ENCODE measurements around the gene C1orf159.
A peak's percentile ranks its signal among the peaks of the same experiment; 100 is the strongest.

C1orf159 gene

GRCh38 chr1:1043921-1044320, 72.0 kb downstream of the C1orf159 start:
- no peak overlapping the region for H3K9ac ChIP-seq (ENCODE audit: low read depth, low read length)

DNA sequence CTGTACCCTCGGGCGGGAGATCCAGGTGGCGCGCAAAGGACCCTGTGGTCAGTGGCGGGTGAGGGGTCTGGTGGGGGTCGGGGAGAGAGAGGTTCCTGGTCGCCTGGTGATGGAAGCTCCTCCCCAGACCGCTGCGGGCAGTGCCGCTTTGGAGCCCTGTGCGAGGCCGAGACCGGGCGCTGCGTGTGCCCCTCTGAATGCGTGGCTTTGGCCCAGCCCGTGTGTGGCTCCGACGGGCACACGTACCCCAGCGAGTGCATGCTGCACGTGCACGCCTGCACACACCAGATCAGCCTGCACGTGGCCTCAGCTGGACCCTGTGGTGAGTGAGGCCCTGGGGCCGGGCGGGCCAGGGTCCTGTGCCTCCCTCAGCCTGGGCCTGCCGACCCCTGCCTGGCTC, 72.5 kb downstream of the C1orf159 start:
- Histone ChIP-seq H3K4me1 (ENCODE audit: control insufficient read depth, insufficient read depth, low read length) (no peaks in the 10 kb centered on the region), H3K9ac (ENCODE audit: low read depth, low read length) (no peak overlapping the region), H3K4me3 (ENCODE audit: low read depth, low read length) (no peak overlapping the region), H3K9me3 (ENCODE audit: control insufficient read depth, insufficient read depth, low read length) (no peaks in the 10 kb centered on the region), H3K36me3 (ENCODE audit: control insufficient read depth, insufficient read depth, low read length) (peaks cover 61% of the 10 kb centered on the region), H3K27me3 (ENCODE audit: control insufficient read depth, insufficient read depth, low read length) (peaks cover 7% of the 10 kb centered on the region)

More at GRCh38 chr1:1043921-1044320, 72.0 kb downstream of the C1orf159 start:
- Histone ChIP-seq H3K4me3 (ENCODE audit: low read depth, low read length) (no peak overlapping the region), H3K36me3 (ENCODE audit: control insufficient read depth, insufficient read depth, low read length) (peaks cover 61% of the 10 kb centered on the region), H3K4me1 (ENCODE audit: control insufficient read depth, insufficient read depth, low read length) (no peaks in the 10 kb centered on the region), H3K27me3 (ENCODE audit: control insufficient read depth, insufficient read depth, low read length) (peaks cover 2% of the 10 kb centered on the region), H3K9me3 (ENCODE audit: control insufficient read depth, insufficient read depth, low read length) (no peaks in the 10 kb centered on the region)

- Histone ChIP-seq H3K9ac (ENCODE audit: low read depth, low read length) (no peak overlapping the region), H3K36me3 (ENCODE audit: control insufficient read depth, insufficient read depth, low read length) (peaks cover 62% of the 10 kb centered on the region), H3K4me1 (ENCODE audit: control insufficient read depth, insufficient read depth, low read length) (no peaks in the 10 kb centered on the region), H3K4me3 (ENCODE audit: low read depth, low read length) (no peak overlapping the region), H3K9me3 (ENCODE audit: control insufficient read depth, insufficient read depth, low read length) (no peaks in the 10 kb centered on the region), H3K27me3 (ENCODE audit: control insufficient read depth, insufficient read depth, low read length) (peaks cover 11% of the 10 kb centered on the region)
Observed at GRCh38 chr1:1042835-1043234, 73.1 kb downstream of the C1orf159 start.

- no peaks in the 10 kb centered on the region for H3K4me1 ChIP-seq (ENCODE audit: control insufficient read depth, insufficient read depth, low read length)
- H3K27me3 ChIP-seq (ENCODE audit: control insufficient read depth, insufficient read depth, low read length), result peaks cover 12% of the 10 kb centered on the region
- H3K9me3 ChIP-seq (ENCODE audit: control insufficient read depth, insufficient read depth, low read length), result no peaks in the 10 kb centered on the region
- no peak overlapping the region for H3K4me3 ChIP-seq (ENCODE audit: low read depth, low read length)
- H3K36me3 ChIP-seq (ENCODE audit: control insufficient read depth, insufficient read depth, low read length), result peaks cover 55% of the 10 kb centered on the region
- H3K9ac ChIP-seq (ENCODE audit: low read depth, low read length), result no peak overlapping the region
Observed at GRCh38 chr1:1041873-1042272, 74.0 kb downstream of the C1orf159 start.

DNA sequence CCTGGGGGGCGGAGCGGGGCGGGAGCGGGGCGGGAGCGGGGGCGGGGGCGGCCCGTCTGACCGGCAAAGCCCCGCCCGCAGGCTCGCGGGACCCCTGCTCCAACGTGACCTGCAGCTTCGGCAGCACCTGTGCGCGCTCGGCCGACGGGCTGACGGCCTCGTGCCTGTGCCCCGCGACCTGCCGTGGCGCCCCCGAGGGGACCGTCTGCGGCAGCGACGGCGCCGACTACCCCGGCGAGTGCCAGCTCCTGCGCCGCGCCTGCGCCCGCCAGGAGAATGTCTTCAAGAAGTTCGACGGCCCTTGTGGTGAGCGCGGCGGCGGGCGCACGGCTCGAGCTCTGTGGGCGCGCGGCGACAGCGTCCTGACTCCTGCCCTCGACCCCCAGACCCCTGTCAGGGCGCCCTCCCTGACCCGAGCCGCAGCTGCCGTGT, 74.8 kb downstream of the C1orf159 start:
- peak overlapping the region; percentile 32 for H3K4me3 ChIP-seq (ENCODE audit: low read depth, low read length)
- no peaks in the 10 kb centered on the region for H3K9me3 ChIP-seq (ENCODE audit: control insufficient read depth, insufficient read depth, low read length)
- H3K4me1 ChIP-seq (ENCODE audit: control insufficient read depth, insufficient read depth, low read length), result no peaks in the 10 kb centered on the region
- H3K9ac ChIP-seq (ENCODE audit: low read depth, low read length), result no peak overlapping the region
- peaks cover 51% of the 10 kb centered on the region for H3K36me3 ChIP-seq (ENCODE audit: control insufficient read depth, insufficient read depth, low read length)
- peaks cover 14% of the 10 kb centered on the region for H3K27me3 ChIP-seq (ENCODE audit: control insufficient read depth, insufficient read depth, low read length)

- Histone ChIP-seq H3K4me3 (ENCODE audit: low read depth, low read length) (peak overlapping the region; percentile 52), H3K4me1 (ENCODE audit: control insufficient read depth, insufficient read depth, low read length) (no peaks in the 10 kb centered on the region), H3K9ac (ENCODE audit: low read depth, low read length) (no peak overlapping the region), H3K27me3 (ENCODE audit: control insufficient read depth, insufficient read depth, low read length) (peaks cover 15% of the 10 kb centered on the region), H3K36me3 (ENCODE audit: control insufficient read depth, insufficient read depth, low read length) (peaks cover 50% of the 10 kb centered on the region), H3K9me3 (ENCODE audit: control insufficient read depth, insufficient read depth, low read length) (no peaks in the 10 kb centered on the region)
Observed at GRCh38 chr1:1040004-1040991, 75.6 kb downstream of the C1orf159 start.

- Histone ChIP-seq H3K9ac (ENCODE audit: low read depth, low read length) (no peak overlapping the region), H3K27me3 (ENCODE audit: control insufficient read depth, insufficient read depth, low read length) (peaks cover 17% of the 10 kb centered on the region), H3K9me3 (ENCODE audit: control insufficient read depth, insufficient read depth, low read length) (no peaks in the 10 kb centered on the region), H3K4me3 (ENCODE audit: low read depth, low read length) (no peak overlapping the region), H3K36me3 (ENCODE audit: control insufficient read depth, insufficient read depth, low read length) (peaks cover 43% of the 10 kb centered on the region), H3K4me1 (ENCODE audit: control insufficient read depth, insufficient read depth, low read length) (no peaks in the 10 kb centered on the region)
Observed at GRCh38 chr1:1039145-1039910, 76.6 kb downstream of the C1orf159 start.

DNA sequence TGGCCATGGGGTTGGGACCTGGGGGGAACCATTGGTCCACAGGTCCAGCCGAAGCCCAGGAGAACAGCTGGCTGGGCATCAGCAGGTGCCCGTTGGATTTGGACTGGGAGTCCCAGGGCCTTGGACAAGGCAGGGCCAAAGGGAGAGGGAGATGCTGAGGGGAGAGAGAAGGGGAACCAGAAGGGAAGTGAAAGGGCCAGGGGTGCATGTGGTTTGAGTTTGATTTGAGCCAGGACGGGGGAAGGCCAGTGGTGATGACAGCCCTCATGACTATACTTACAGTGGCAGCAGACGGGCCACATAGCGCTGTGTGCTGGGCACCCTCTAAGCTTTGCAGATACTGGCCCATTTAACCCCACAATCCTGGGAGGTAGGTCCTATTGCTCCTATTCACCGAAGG, 77.2 kb downstream of the C1orf159 start:
- H3K27me3 ChIP-seq (ENCODE audit: control insufficient read depth, insufficient read depth, low read length), result peaks cover 20% of the 10 kb centered on the region
- H3K36me3 ChIP-seq (ENCODE audit: control insufficient read depth, insufficient read depth, low read length), result peaks cover 37% of the 10 kb centered on the region
- H3K9me3 ChIP-seq (ENCODE audit: control insufficient read depth, insufficient read depth, low read length), result no peaks in the 10 kb centered on the region
- H3K9ac ChIP-seq (ENCODE audit: low read depth, low read length), result no peak overlapping the region
- H3K4me1 ChIP-seq (ENCODE audit: control insufficient read depth, insufficient read depth, low read length), result no peaks in the 10 kb centered on the region
- H3K4me3 ChIP-seq (ENCODE audit: low read depth, low read length), result no peak overlapping the region

DNA sequence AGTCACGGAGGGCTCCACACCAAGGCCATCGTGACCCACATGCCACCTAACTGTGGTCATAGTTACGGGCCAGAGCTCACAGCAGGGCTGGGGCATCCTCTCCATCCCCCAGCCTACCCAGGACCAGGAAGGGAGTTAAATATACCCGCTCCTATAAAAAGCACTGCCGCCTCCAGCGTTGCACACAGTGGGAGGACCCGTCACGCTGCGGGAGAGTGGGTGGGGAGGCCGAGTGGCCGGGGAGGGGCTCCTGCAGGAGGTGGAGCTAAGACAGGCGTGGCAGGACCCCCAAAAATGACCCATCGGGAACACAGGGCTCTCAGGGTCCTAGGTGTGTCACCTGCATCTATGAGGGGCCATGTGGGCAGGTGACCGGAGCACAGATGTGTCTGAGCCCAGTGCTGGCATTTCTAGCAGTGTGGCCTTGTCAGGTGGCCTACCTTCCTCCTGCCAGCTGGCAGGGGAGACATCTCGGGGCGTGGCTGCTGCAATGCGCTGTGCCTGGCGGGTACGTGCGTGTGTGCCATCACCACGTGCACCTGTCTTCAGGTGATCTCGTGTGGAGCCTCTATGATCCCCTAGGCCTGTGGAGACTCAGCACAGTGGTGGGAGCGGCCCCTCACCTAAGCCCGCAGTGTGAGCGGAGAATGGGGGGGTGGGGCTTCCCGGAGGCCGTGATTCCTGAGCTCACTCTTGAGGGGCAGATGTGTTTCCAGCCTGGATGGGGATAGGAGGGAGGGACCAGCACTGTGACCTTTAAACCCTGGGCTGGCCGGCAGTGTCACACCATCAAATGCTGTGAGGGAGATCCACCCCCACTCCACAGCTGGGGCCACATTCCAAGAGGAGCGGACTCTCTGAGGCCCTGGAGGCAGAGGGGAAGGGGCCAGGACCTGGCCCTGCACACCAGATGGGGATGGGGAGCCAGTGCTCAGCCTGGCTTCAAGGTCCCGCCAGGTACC, 78.2 kb downstream of the C1orf159 start:
- peaks cover 20% of the 10 kb centered on the region for H3K27me3 ChIP-seq (ENCODE audit: control insufficient read depth, insufficient read depth, low read length)

DNA sequence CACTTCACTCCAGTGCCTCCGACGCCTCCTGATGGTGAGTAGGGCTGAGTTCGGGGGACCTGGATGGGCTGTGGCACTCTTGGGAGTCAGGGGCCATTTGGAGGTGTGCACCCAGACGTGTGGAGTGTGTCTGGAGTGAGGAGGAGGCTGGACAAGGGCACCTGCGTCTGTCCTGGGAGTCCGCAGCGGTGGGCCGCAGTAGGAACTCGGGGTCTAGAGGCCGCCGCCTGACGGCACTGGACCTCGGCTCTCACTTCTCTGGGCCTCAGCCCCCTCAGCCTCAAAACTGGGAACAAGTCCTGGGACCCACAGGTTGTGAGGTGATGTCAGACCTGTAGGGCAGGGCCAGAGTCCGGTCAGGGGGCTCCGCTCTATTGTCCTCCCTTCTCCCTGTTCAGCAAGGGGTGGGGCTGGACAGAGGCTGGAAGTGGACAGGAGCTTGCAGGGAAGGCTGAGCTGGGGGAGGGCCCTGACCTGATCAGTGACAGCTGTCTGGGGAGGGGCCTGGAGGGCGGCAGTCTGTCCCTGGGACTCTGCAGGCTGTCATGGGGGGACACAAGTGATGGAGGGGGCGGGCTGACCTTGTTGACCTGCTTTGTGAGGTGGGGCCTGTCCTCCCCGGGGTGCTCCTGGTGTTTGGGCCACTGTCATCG, 80.5 kb downstream of the C1orf159 start:
- Histone ChIP-seq H3K27me3 (ENCODE audit: control insufficient read depth, insufficient read depth, low read length) (peaks cover 20% of the 10 kb centered on the region), H3K9ac (ENCODE audit: low read depth, low read length) (no peak overlapping the region)

More for the DNA sequence above, 78.2 kb downstream of the C1orf159 start:
- Histone ChIP-seq H3K4me3 (ENCODE audit: low read depth, low read length) (no peak overlapping the region), H3K36me3 (ENCODE audit: control insufficient read depth, insufficient read depth, low read length) (peaks cover 28% of the 10 kb centered on the region), H3K4me1 (ENCODE audit: control insufficient read depth, insufficient read depth, low read length) (no peaks in the 10 kb centered on the region), H3K9ac (ENCODE audit: low read depth, low read length) (no peak overlapping the region), H3K9me3 (ENCODE audit: control insufficient read depth, insufficient read depth, low read length) (no peaks in the 10 kb centered on the region)

More for the DNA sequence above, 80.5 kb downstream of the C1orf159 start:
- Histone ChIP-seq H3K36me3 (ENCODE audit: control insufficient read depth, insufficient read depth, low read length) (peaks cover 18% of the 10 kb centered on the region), H3K4me1 (ENCODE audit: control insufficient read depth, insufficient read depth, low read length) (peaks cover 2% of the 10 kb centered on the region), H3K9me3 (ENCODE audit: control insufficient read depth, insufficient read depth, low read length) (no peaks in the 10 kb centered on the region), H3K4me3 (ENCODE audit: low read depth, low read length) (no peak overlapping the region)

Measured in iPS-15b (cell line).